NCI-H748 (cell line): ENCODE data around the gene LDLRAD3.
A peak's percentile ranks its signal among the peaks of the same experiment; 100 is the strongest.

Experiments
- DNase-seq: peaks from one replicate; lab custom pipeline; 2025; ENCODE audit not compliant: unreplicated experiment; lab: John Stamatoyannopoulos, UW

LDLRAD3 gene

DNA sequence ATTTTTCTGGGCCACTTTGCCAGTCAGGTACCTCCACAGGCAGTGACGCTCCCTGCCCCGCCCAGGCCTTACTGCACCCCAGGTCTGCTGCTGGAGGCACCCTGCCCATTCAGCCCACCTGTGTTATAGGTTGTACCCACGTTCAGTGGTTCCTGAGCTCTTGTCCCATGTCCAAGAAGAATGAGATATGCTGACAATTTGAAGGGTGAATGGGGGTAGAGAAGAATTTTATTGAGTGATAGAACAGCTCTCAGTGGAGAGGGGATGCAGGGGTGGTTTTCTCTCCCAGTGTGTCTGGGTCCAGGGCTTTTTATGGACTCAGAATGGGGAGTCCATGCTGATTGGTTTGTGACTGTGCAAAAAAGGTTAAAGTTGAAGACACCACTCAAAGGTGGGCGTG, 149.7 kb downstream of the LDLRAD3 start:
- no peak for DNase-seq

DNA sequence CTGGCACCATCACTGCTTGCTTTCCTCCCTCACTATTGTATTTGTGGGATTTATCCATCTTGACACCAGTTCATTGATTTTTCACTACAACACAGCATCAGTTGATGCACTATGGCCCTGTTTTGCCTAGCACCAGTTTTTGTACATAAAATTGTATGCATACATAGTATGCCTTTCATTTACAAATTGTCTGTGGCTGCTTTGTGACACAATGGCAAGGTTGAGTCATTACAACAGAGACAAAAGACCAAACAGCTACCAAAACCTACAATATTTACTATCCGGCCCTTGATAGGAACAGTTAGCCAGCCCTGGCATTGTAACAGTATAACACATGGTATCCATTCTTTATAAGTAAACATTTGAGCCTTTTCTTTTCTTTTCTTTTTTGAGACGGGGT, 150.3 kb downstream of the LDLRAD3 start:
- no peak for DNase-seq

DNA sequence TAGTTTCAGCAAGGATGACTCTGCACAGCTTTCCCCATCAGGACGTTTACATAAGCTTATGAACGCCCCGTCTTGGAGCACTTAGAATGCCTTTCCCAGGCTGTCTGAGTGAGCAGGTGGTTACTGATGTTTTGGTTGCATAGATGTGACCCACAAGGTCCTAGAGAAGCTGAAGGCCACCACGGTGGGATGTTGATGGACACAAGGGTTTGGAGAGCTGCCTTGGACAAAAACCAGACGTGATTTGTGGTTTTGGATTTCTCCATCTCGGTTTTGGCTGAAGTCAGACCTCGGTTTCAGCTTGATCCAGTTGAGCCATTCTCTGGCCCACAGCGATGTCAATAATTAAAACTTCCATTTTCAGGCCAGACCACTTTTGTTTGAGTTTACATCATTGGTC, 151.9 kb downstream of the LDLRAD3 start:
- DNase-seq, result no peak

DNA sequence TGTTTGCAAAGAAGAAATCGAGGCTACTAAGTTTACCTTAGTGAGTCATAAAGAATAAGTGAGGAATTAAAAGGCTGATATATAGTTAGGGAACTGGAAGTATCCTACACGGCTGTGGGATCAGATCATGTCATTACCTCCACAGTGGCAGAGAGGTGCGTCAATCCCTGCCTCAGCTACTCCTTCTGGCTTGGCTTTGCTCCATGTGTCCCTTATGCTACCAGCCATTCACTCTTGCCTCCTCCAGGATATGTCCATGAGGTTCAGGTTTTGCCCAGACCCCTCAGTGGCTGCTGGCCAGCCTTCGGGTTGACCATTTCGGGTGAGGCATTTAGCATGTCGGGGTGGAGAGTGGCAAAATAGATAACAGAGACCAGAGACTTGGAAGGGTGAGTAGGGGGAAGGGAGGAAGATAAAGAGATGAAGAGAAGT, 153.4 kb downstream of the LDLRAD3 start:
- DNase-seq, result no peak

DNA sequence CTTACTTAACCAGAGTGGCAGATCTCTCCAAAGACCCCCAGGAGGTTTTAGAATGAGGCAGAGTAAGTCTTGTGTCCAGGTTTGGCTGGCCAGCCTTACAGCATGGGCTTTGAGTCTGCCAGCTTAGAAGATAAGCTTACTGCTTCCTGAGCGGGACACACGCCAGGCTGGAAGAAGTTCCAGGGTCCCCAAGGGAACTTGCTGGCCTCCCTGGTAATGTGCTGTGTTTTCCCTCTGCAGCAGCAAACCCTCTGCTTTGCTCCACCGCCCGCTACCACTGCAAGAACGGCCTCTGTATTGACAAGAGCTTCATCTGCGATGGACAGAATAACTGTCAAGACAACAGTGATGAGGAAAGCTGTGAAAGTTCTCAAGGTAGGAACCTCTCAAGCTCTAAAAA, 154.2 kb downstream of the LDLRAD3 start:
- DNase-seq, result no peak

DNA sequence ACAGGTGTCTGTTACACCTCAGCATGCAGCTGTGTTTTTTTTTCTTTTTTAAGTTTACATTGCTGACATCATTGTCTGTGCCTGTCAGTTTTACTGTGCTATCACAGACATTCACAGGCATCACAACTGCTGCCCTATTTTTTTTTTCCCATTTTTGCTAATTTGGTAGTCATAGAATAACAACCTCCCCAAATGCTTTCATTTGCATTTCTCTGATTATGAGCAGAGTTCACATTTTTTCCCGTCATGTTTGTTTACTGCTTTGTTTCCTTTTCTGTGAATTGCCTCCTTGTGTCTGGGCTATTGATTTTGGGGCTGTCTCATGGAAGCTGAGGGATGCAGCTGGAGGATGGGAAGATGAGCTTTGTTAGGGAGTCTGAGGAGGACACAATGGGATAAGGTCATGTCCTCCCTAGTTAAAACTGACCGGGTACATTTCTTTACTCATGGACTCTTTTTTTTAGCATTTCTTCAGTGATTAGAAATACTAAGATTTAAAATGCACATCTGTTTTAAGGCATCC, 155.1 kb downstream of the LDLRAD3 start:
- peak; percentile 47 for DNase-seq

DNA sequence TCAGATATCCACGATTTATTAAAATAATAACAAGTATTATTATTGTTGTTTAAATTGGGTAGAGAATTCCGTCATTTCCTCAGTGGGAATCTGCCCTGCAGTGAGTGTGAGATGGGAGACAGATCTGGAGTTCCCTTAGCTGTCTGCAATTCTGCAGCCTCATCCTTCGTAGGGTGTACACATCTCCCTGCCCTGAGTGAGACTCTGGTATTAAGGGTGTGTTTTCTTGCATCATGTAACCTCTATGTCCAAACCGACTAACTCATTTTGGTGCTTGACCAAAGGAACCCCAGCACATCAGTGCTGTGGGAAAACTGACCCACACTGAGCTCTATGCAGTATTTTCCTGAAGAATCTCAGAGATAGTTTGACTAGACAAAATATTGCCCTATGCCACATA, 157.6 kb downstream of the LDLRAD3 start:
- DNase-seq, result no peak

DNA sequence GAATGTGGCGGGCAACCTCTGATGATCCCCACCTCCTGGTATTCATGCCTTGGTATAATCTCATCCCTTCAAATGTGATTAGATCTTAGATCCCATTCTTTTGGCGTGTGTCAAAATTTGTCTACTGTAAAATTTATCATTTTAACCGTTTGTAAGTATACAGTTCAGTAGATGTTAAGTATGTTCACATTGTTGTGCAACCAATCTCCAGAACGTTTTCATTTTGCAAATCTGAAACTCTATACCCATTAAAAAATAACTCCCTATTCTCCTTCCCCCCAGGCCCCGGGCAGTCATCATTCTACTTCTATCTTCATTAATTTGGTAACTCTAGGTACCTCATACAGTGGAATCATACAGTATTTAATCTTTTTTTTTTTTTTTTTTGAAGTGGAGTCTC, 159.0 kb downstream of the LDLRAD3 start:
- no peak for DNase-seq

DNA sequence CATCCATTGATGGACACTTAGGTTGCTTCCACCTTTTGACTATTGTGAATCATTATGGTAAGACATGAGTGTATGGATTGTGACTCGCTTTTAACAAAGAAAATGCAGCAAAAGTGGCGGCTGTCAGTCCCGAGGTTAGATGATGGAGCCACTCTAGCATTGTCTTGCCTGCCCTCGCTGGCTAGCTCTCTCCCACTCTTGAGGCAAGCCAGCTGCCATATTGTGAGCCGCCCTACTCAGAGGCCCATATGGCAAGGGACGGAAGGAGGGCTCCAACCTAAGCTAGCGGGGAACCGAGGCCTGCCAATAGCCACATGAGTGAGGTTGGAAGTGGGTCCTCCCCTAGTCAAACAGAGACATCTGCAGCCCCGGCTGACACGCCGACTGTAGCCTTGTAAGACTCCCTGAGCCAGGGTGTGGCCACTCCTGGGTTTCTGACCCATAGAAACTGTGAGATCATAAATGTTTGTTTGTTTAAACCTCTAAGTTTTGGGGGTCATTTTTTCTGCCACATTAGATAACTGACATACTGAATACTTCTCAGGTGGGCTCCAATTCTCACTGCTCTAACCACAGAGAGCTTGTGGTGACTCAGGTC, 160.2 kb downstream of the LDLRAD3 start:
- DNase-seq, result no peak

DNA sequence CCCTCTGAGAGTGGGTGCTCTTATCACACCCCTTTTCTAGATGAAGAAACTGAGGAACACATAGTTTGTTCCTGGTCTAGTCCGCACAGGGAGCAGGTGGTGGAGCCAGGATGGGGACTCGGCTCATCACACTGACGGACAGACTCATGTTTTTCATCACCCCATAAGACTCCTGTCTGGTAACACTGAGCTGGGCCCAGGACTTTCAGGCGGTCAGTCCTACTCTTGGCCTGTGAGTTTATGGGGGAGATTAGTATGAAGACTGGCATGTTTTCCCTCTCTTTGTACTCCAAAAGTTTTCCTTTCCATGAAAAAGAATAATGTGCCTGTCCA, 160.8 kb downstream of the LDLRAD3 start:
- no peak for DNase-seq

DNA sequence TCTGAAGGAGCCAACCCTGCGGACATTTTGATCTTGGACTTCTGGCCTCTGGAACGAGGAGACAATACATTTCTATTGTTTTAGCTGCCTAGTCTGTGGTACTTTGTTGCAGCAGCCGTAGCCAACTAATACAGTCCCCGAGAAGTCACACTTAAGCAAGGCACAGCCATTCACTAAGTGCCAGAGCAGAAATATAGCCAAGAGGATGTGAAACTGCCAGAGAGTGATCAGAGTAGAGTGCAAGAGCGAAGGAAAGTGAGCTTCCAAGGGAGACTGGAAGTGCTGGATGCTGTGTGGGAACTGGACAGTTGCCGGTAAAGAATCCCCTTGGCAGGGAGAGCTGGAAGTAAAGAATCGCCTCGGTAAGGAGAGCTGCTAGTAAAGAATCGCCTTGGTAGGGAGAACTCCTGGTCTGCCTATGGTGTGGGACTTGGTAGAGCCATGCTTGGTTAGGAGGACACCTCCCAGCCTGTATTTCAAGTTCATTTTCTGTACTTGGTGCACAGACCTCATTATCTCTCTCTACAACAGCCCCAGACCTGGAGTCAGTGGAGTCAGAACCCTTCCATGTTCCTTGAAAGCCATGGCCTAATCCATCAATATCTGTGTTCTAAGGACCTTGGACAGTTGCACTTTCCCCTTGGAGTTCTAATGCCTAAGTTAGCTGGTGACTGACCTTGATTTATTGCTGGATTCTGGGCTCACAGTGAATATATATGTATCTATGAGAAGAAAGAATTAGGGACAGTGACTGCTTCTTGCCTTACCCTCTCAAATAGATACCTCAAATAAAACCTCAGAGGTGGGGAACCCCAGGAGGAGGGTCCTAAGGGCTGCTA, 162.1 kb downstream of the LDLRAD3 start:
- DNase-seq, result no peak

DNA sequence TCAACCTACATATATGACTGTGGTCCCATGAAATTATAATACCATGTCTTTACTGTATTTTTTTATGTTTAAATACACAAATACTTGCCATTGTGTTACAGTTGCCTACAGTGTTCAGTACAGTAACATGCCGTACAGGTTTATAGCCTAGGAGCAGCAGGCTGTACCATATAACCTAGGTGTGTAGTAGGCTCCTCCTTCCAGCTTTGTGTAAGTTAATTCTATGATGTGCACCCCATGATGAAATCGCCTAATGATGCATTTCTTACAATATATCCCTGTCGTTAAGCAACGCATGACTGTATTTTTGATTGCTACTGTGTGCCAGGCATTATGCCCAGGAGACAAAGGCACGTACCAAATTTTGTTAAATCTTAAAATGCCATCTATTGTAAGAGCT, 163.7 kb downstream of the LDLRAD3 start:
- no peak for DNase-seq

DNA sequence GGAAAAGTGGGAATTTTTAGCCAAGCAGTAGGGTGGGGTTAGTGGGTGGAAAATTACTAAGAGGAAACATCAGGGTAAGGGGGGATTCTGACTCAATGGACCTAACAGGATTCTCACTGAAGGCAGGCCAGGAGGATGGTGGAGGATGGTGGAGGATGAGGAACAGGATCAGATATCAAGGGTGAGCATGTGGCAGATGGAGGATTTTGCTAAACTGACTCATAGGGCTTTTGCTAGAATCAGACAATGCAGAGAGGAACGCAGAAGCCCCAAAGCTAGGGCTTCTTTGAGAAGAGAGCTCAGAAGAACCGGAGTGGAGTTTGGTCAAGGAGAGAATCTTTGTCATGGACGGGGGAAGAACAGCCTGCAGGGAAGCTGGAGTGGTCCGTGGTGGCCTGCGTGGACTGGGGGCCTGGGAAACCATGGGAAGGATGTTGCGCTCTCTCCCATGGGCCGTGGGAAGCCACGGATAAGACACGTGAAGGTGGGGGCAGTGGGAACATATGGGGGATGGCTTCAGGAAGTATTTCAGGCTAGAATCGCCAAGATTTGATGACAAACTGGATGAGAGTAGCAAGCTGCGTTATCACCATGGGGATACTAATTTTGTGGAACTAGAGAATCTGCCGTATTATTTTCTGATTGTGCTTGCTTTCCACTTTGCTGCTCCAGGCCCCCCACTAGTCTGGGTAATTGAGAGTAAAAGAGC, 165.2 kb downstream of the LDLRAD3 start:
- no peak for DNase-seq

DNA sequence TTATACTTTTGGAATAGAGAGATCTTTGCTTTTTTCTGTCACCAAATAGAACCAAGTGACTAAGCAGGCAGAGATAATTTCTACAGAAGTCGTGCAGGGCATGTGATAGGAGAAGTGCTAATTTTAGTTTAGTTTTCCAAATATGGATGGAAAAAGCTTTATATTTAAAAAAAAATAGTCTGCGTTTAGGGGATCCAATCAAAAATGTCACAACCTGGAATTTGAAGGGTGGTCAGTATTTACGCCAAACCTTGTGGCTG, 165.7 kb downstream of the LDLRAD3 start:
- DNase-seq, result no peak

DNA sequence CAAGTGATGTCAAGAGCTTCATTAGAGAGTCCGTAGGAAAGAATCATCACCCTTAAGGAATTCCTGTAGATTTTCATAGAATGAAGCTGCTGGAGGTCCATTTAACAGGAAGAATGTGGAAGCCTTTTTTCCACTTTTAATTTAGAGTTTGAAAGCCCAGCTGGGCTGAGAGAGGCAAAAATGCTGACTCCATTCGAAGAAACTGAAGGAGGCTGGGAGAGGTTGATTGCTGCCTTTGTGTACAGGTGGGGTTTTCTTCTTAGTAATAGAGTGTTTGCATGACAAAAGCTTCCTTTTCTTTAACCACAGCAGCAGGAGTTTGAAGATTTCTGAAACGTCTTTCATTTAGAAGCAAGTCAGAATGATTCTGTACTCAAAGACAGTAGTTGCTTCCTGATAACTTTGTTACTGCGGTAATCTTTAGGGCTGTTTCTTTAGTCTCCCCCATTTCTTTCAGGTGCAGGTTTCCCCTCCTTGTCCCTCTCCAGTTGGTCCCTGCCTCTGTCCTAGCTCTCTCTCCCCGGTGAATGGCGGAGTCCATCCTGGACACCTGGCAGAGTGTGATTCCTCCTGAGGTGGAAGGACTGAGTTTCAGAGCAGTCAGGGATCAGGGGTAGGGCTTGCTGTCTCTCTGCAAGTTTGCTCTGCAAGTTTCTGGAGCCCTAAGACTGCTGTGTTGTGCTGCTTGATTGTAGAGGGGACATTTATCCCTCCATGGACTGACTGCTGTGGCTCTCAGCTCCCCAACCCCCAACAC, 166.2 kb downstream of the LDLRAD3 start:
- no peak for DNase-seq

DNA sequence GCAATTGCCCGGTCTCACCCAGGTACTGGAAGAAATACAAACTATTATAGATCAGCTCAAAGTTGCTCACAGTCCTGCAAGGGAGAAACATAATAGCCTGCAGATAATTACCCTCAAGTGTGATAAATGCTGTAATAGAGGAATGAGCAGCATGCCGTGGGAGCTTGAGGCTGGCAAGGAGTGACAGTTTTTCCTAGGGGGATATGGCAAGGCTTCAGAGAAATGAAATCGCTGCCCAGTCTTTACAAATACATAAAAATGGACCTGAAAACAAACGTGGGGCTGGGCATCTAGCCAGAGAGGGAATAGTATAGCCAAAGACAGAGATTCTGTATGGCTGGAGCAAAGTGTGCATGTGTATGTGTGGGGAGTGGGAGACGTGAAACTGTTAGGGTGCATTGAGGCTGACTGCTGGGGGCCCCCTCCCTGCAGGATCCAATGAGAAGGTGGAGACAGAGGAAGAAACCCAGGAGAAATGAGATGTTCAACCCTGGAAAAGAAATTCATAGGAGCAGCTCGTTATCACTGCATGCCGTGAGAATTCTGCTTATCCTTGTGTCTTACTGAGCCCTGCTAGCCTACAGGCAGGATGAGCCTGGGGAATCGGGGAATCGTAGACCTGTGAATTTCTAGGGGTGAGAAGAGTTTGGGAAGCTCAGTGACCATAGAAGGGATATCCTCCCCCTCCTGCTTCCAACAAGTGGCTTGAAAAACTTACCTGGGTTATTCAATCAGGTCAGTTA, 167.0 kb downstream of the LDLRAD3 start:
- DNase-seq, result peak; percentile 11

DNA sequence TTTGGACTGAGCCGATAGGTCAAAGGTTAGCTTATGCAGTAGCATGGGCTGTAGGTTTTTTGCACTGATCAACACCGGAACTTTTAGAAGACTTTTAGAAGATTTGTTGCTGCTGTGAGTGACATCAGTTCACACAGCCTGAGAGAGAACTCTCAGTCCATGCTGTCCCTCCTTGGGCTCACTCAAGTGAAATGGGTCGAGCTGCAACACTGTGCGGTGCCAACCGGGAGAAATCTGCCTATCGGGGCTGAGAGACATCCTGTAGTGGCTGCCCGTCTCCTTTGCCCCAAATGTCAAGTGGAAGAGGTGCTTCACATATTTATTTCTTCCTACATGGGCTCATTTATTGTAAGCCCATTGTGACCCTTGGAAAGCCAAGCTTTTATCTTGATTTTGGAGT, 170.2 kb downstream of the LDLRAD3 start:
- no peak for DNase-seq

DNA sequence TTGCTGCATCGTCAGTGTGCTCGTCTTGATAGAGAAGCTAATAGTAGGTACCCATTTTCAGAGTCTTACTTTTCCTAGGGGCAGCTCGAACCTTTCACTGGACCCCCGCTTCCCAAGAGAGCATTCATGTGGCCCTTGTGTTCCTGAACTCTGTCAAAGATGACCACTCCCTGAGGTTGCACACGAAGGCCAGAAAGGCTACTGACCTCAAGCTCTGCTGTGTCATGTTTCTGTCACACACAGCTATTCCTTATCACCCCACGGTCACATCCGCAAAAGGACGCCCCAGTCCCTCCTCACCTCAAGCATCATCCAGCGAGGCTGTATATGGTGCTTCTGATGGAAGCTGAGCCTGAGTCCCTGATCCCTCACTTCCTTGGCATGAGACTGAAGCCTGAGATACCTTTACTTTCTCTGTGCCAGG, 171.5 kb downstream of the LDLRAD3 start:
- no peak for DNase-seq

DNA sequence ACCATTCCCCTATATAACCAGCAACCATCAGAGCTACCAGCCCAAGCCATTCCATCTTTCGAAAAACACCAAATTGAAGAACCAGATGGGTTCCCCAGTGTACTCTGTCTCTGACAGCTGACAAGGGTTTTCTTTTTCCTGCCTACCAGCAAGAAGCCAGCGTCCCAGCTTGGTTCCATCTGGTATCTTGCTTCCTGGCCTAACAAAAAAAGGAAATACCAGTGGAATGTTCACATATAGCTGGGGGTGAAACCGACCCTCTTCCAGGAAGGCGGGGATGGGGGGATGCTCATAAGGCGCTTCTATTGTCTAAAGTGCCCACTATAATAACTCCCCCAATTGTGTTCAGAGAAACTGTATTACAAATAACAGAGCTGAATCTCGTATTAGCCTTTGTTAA, 172.3 kb downstream of the LDLRAD3 start:
- DNase-seq, result no peak

DNA sequence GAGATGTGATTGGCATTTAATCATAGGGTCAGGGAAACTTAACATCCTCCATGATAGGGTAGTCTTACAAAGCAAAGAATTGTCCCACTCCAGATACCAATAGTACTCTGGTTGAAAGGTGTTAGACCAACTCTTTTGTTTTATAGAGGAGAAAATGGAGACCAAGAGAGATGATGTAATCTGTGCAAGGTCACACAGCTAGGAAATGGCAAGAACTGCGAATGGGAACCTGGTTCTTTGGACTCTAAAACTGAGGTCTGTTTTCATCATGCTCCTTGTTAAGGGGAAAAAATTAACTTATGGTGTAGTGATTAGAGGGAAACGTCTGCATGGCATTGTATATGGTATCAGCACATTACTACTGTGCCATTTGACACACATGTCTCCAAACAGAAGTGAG, 174.2 kb downstream of the LDLRAD3 start:
- DNase-seq, result no peak

DNA sequence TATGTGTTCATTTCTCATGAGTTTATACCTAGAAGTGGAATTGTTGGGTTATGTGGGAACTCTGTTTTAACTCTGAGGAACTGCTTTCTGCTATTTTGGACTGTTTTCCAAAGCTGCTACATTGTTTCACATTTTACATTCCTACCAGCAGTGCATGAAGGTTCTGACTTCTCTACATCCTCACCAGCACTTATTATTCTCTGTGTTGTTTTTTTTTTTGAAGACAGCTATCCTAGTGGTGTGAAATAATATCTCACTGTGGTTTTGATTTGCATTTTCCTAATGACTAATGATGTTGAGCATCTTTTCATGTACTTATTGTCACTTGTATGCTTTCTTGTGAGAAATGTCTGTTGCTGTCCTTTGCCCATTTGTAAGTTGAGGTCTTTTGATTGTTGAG, 175.4 kb downstream of the LDLRAD3 start:
- DNase-seq, result no peak
